Cardiac septum (tissue), 1 donor: Measurements from ENCODE around the gene PARD6G. TPM values are rescaled to one million over a fixed set of nuclear protein-coding genes. Genes with fewer than 3 reads are reported as not detected.

Experiments used
- DNase-seq: peaks from one replicate; pipeline ENCODE4 v3.0.0-alpha.2; 2020; ENCODE audit warnings: low spot score
- intact Hi-C: fragments of 100-400 bp; cut with DNase I; formaldehyde crosslinking; loops from one replicate; pipeline ENCODE4 v1.14.0; 2022
- total RNA-seq: library from RNA; stranded (reverse); fragmentation: NEBNext Ultra II Directional; extraction: Animal tissue kit (Norgen Biotek cat#: 25700); gene quantifications from one replicate; pipeline ENCODE4 v1.2.1, GENCODE V29; 2021
- donor health status: DM: no; HTN: no; CAD: no.

Gene PARD6G
- total RNA-seq, 1 donor from 2014 or later: 1.3 TPM

DNA sequence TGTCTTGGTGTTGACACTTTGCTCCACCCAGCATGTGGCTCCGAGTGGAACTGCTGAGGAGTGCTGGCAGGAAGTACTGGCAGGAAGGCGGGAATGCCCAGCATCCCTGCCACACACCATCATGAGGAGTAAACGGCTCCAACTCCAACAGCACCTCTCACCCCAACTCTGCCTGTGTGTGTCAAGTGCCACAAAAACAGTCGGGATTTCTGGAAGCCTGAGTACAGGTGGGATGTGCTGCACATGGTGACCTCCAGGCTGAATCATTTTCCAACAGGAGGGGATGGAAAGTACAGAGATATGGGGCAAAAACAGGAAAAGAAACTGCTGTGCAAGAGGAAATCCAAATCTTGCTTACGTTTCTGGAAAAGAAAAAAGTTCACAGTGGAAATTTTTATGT, 53.6 kb downstream of the PARD6G start:
- DNase-seq: peak; percentile 51
- intact Hi-C loops: no loop called here

DNA sequence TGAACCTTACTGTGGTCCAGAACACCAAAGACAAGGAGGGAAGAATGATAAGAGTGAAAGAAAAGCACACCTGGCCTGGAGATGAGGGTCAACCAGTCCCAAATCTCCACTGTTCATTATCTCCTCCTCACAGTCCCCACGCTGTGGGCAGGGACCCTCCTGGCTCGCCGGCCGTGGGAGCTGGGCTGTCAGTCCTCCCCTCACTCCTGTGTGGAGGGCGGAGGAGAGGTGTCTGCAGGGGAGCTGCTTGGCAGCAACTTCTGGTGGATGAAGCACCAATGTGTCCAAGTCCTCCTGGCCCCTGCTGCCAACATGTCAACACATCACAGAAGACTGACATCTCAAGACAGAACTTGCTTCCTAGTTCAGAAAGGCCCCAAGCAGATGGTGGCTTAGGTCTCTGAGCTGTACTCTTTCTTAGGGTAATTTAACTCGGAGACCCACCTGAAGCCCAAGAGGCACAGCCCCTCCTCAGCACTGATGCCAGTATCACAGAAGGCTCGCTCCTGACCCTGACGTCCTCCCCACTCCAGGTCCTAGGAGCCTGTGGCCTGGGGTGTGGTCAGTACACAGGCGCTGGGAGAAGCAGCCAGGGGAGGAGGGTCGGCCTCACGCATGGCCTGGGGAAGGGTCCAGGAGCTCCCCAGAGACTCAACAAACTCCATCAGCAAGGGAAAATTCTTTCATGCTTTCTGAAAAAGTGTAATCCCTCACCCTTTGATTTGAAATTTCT, 54.5 kb downstream of the PARD6G start:
- intact Hi-C loops: no loop called here
- no peak for DNase-seq

DNA sequence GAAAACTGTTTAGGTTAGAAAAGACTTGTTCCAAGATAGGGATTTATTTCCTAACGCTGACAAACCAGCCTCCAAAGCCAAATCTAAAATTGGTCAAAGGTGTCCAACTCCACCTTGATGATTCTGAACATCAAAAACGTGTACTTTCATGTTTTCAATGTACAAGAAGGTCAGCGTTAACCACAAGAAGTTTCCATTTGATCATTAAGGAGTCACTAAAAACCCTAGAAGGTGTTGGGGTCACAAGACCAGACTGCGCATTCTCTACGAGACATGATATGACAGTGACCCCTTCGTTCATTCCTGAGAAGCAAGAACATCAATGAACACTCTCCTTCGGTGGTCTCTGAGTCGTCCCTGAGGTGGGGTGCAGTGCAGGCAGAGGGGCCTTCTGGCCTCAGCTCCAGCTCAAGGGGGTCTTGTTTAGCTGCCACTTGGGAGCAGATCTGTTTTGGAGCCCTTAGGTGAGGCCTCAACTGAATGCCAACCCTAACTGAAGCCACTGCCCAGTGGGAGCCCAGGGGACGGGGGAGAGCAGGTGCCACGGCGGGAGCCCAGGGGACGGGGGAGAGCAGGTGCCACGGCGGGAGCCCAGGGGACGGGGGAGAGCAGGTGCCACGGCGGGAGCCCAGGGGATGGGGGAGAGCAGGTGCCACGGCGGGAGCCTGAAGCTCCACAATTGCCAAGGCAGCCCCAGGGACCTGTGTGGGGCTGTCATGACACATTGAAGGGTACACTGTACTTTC, 55.2 kb downstream of the PARD6G start:
- intact Hi-C loops: no loop called here

DNA sequence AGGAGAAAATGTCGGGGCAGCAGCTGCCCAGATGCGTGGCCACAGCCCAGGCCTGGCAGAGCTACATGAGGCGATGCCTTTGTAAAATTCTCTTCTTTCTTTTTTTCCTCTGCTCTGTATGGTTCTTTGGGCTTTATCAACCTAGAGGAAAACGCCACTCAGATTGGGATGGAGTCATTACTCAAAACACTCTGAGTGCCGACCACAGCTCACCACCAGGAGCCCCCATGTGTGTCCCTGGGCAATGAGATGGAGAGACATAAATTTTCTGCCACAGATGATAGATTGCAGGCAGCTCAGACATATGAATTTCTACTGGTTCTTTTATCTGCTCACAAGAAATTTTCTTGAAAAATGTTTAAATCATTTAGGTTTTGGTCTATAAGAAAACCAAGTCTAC, 56.0 kb downstream of the PARD6G start:
- peak; percentile 4 for DNase-seq
- intact Hi-C loops: no loop called here

More for the DNA sequence above, 55.2 kb downstream of the PARD6G start:
- no peak for DNase-seq

DNA sequence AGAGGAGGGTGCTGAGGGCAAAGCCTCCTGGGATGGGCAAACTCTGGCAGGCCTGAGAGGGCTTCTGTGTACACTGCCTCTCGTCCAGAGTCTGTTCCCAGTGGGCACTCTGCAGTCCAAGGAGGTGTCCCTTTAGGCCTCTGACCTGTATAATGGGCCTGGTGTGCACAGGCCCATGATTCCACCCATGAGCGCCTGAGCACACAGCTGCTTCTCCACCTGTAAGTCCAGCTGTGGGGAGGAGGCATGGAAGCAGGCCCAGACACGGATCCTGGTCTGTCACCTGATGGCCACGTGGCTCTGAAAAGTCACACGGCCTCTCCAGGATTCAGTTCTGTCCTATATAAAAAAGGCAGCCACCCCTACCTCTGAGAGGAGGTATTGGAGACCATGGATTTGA, 57.0 kb downstream of the PARD6G start:
- DNase-seq: no peak
- intact Hi-C loops: no loop called here

DNA sequence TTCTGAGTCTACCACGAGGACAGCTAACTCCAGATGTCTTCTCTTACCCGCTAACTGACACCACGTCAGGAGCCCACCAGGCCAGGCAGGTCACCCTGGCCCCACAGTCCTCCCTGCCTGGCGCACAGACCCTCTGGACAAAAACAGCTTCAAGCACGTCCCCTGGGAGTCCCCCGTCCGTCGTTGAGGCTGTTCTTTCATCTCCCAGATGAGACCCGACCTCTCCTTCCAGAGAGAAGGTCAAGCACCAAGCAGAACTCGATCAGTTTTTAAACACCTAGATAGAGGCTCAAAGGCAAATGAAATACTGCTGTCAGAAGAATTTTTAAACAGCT, 57.8 kb downstream of the PARD6G start:
- DNase-seq: no peak
- intact Hi-C loops: no loop called here

DNA sequence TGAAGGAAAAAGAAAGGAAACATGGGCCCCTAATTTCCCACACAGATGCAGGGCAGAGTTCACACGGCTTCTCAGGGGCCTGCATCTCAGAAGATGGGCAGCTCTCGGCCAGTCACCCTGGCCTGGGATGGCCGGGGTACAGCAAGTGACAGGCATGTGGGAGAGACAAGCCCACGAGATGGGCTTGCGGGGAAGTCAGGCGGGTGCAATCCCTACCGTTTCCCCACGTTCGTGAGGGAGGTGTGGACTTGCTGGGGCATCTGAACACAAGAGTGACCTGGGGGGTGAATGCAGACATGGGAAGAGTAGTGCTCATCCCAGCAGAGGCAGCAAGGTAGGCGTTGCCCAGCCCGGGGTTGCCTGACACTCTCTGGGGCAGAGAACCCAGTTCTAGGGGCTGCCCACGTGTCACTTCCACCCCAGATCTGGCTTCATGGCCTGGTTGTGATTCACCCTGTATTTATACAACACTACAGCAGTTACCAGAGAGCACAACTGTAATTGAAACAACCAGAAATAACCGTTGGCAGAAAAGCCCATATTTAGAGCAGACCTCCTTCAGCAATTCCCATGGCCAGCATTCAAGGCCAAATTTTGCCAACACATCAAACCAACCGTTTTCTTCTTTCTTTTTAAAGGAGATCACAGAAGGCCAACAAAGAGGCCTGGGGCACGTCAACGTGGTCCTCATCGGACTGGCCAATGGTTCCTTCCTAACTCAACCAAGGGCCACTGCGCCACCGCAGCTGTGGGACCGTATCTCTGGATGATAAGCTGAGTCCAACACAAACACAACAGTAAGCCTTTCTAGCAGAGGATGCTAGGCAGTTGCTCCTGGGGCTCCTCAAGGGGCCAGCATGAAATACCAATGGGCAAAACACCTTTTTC, 58.4 kb downstream of the PARD6G start:
- intact Hi-C loops: no loop called here
- peak; percentile 20 for DNase-seq

DNA sequence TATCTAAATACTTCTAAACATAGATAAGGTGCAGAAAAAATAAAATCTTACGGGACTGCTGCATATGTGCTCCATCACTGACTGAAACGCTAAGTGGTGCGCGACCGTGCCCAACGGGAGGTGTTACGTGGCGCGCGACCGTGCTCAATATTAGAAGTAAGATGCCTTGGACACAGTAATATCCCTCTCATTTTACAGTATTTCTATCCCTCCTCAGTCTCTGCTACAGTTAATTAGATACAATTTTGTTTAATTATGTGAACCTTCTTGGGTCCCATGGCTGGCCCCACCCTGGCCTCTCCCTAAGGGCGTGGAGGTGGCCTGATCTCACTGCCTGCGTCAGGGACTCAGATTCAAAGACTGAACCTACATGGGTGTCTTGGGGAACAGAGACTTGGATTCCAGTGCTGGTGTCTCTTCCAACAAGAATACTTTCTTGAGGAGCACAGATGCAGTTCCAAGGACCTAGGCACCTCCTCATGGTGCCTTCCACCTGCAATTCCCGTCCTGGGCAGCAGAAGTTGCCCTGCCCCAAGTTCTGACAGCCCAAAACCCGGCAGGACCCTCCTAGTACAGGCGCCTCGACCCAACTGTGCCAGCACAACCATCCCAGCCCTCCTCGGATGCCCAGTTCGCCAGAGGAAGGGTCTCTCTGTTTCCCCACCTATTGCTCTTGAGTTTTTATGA, 59.2 kb downstream of the PARD6G start:
- peak; percentile 63 for DNase-seq
- intact Hi-C loops: no loop called here

DNA sequence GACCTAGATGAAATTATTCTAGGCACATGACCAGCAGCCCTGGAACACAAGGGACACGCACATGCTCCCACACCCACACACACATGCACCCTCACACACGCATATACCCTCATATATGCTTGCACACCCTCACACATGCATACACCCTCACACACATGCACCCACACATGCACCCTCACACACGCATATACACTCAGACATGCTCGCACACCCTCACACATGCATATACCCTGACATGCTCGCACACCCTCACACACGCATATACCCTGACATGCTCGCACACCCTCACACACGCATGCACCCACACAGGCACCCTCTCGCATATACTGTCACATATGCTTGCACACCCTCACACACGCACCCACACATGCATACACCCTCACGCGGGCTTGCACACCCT, 61.8 kb downstream of the PARD6G start:
- peak; percentile 24 for DNase-seq
- intact Hi-C loops: no loop called here

DNA sequence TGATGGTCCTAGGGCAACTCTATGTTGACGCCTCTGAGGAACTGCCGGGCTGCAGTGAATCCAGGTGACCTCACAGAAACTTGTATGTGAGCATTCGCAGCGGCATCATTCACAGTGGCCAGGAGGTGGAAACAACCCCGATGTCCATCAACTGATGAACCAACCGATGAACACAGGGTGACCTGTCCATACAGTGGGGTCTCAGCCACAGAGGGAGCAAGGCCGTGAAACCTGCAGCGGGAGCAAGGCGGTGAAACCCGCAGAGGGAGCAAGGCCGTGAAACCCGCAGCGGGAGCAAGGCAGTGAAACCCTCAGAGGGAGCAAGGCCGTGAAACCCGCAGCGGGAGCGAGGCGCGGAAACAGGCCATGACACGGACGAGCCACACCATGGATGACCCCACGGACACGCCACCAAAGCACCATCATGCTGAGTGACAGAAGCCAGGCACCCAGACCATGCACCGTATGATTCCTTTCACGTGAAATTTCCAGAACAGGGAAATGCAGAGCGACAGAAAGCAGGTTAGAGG, 63.0 kb downstream of the PARD6G start:
- DNase-seq: peak; percentile 63
- intact Hi-C loops: no loop called here

DNA sequence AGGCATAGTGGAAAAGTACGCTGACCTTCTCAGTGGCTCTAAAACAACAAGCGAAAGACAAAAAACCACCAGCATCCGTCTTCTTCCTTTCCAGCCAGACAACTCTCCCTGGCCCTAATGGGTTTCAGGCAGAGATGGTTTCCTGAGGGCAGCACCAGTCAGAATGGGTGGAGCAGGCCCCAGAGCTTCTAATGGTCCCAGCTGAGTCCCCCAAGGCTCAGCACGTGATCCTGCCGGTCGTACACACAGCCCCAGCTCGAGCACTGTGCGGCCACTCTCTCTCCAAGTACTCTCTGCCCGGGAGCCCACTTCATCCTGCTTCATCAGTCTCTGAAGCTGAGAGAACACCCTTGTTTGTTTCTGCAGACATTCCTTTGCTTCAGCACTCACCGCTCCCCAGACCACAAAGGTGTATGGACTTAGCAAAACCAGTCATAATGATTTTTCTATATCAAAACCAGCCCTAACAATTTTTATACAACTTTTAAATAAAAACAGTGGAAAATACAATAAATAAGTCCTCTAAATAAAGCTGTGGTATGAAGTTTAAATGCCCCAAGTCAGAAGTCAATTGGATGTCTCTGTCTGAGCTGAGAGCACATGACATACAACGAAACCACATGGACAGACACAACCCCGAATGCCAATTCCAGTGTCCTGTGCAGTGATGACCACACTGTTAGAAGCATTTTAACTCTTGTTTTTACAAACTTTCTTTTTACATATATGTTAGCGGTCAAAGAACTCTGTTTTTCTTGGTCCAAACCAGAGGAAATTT, 63.9 kb downstream of the PARD6G start:
- DNase-seq: peak; percentile 51
- intact Hi-C loops: no loop called here

DNA sequence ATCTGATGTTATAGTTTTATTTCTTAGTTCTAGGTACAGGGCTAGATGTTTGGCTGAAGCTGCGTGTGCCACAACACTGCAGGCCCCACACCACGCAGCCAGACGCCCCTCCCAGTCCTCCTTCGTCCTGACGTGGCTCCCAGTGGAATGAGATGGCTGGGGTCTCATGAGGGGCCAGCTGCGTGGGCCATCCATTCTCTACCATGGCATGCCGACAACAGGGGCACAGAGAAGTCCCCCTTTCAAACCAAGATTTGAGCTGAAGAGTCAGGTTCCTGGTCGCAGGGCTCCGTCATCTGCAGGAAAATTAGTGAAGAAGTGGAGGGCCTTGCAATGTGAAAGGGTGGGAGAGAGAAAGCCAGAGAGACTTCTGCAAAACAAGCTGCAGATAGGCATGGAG, 64.5 kb downstream of the PARD6G start:
- DNase-seq: peak; percentile 56
- intact Hi-C loops: no loop called here

DNA sequence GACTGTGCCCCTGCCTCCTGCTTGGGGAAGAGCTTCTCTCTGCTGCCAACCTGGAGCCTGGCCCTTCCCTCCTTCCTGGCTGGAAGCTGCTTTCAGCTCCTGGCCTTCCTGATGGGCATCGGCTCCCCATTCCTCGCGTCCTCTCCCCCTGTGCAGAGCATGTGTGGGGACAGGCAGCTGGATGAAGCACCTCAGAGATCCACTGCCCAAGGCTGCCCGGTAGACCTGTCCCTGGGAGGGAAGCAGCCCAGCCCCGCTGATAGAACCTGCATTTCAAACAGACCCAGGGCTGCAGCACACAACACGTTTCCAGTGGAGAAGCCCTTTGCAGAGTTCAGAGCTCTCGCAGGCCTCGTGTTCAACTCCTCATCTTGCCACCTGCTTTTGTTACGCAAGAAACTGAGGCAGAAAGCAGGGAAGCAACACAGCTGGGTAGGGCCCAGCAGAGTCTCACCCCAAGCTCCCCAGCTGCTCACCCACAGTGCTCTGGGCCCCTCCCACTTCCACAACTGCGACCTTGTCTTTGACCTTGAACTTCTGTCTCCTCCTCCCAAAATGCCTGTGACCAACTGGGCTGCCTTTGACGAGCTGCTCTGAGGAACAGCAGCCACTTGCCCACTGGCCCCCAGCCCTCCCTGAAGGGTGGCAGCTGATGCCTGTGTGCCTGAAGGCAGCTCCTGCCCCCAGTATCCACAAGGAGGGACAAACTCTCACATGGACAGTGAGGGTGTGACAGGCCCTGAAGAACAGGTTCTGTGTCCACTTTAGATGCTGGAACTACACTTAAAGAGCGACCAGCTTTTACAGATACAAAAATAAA, 65.5 kb downstream of the PARD6G start:
- intact Hi-C loops: no loop called here
- DNase-seq: no peak

DNA sequence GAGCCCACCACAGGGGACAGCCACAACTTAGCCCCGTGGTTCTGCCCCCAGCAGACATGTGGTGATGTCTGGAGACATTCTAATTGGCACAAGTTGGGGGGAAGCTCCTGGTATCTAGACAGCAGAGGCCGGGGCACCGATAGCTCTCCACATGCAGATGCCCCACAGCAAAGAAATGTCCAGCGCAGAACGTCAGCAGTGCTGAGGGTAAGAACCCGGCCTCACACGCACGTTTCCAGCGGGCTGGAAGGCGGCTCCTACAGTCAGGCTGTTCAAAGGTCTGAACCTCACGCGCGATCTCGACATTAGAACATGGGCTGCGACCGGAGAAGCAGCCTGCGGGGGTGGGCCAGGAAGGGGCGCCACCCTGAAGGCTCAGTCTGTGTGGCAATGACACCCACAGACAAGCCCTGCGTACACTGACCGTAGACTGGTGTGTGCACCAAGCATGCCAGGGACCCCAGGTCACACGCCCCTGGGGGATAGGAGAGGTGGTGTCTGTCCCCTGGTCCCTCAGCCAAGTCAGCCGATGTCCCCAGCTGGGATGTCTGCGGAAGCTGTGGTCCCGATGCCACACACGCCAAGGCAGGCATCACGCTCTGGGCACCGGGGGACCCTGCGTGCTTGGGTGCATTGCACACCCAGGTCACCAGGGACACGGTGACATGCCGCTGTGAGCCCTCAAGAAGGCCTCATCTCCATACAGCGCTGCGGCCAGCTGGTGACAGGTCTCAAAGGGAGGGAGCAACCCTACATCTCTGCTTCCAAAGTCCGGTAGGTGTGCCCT, 66.3 kb downstream of the PARD6G start:
- intact Hi-C loops: no loop called here
- DNase-seq: no peak

DNA sequence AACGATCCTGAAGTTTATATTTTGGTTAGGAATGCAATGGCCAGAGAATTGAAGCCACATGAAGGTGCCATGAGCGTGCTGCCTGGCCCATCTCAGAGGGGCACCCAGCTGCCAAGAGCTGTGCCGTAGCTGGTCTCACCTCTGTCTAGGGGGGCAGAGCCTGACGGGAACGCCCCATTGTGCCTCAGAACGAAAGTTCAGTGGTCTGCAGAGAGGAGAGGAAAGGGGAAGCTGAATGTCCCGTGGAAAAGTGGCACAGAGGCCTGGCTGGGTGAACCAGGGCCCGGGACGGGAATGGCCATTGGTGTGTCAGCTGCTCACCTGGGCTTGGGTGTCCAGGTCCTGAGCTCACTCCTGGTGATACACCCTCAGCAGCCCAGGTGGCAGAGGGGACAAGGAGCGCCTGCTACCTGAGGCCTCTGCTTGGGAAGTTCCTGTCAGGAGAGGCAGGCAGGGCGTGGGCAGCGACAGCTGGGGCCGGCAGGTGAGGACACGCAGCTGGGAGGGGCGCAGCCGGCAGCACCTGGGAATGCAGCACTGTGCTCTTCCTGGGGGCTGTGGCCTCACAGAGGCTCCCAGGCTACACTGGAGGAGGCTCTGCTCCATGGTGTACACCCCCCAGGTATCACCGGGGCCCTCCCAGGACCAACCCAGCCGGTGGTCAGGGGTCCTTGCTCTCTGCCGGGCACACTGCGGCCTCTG, 67.3 kb downstream of the PARD6G start:
- intact Hi-C loops: no loop called here
- no peak for DNase-seq

DNA sequence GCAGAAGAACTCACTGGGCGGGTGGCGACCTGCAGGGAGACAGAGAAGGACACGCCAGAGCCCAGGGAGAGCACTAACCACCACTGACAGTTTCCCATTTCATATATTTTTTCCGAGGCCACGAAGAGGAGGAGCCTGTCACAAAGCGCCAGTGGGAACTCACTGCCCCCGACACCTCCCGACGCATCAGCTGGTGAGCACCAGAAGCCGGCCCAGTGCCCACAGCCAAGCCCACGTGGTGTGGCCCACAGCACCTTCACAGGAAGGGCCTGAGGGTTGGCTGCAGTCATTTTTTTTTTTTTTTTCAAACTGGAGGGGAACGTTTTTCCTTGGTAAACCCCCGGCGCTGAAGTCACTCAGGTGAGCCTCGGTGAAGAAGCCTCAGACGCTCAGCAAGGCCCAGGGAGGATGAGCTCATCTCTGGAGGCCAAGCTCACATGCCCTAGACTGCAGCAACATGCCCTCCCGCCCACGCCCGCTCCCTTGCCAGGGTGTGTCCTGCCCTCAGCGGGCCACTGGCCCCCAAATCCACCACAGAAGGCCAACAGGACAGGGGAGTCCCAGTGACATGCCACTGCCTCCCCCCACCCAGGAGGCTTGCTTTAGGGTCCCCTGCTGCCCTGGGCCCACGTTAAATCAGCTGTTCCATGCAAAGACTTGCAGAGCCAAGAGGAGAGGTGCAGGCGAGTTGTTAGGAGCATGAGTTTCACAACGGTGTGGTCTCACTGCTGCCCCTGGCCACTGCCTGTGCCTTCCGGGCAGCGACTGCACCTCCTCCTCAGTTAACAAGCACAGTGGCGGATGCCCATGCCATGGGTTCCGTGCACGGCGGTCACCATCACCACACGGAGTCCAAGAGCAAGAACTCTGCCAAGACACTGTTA, 68.1 kb downstream of the PARD6G start:
- intact Hi-C loops: no loop called here

More for the DNA sequence above, 68.1 kb downstream of the PARD6G start:
- no peak for DNase-seq
